ENCODE data around the gene ATP5PD. TPM values are rescaled to one million over a fixed set of nuclear protein-coding genes. Genes with fewer than 3 reads are reported as not detected.
"Not testable (repeated sequence)": the region's sequence is repeated elsewhere in the genome, so short reads cannot be mapped to it uniquely, and the experiment has no call there.

The ATP5PD gene
- total and polyA plus RNA-seq, 7 donors, result 409 to 931 (median 577) TPM

DNA sequence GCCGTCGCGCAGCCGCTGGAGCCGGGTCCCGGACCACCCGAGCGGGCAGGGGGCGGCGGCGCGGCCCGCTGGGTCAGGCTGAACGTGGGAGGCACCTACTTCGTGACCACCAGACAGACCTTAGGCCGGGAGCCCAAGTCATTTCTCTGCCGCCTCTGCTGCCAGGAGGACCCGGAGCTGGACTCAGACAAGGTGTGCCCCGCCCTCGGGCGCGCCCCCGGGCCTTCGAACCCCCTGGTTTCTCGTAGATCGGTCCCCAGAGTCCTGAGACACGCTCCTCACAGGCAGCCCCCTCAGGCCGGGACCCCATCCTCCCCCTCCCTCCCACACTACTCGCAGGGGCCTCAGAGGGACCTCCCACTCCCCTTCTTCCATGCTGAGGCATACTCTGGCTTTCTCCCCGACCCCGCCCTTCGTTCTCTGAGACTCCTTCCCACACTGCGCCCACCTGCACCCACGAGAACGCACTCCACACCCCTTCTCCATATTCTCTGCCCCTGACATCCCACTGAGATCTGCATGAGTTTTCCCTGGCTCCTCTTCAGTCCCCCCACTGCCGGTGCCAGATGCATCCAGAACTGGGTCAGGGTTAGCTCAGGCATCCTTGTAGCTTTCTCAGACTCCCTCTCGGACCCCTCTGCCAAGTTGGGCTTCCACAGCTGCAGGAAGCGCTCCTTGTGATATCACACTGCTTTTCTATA is 779 bp upstream of the ATP5PD start:
- H3K4me1 ChIP-seq, result peaks cover 21% of the 10 kb centered on the region
- intact Hi-C loops (cut with DNase I), result loop anchor here in 1 of 2 donors (5.0 kb wide), 1 partner anchor 155 kb away; no protein-coding TSS in a partner anchor

DNA sequence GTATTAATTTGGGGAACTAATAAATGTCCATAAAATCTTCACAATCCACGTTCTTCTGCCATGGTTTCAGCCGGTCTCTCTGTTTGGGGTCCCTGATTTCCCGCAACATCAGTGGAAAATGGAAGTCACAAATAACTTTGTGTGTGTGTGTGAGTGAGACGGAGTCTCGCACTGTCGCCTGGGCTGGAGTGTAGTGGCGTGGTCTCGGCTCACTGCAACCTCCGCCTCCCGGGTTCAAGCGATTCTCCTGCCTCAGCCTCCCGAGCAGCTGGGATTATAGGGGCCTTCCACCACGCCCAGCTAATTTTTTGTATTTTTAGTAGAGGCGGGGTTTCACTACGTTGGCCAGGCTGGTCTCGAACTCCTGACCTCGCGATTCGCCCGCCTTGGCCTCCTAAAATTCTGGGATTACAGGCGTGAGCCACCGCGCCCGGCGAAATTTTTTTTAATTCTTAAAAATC is 793 bp downstream of the ATP5PD start:
- ATAC-seq; H3K27me3 ChIP-seq (ENCODE audit: insufficient read depth in 3 of 3, low read length in 2 of 3); DNase-seq; H3K9me3 ChIP-seq: not testable (repeated sequence)
- Histone ChIP-seq H3K36me3 (ENCODE audit: insufficient read depth in 1 of 2, low read depth in 1 of 2) (peaks cover 6 to 35% of the 10 kb centered on the region in 2 donors), H3K4me1 (peaks cover 21% of the 10 kb centered on the region), H3K27ac (peak overlapping the region; percentile 97), H3K4me3 (peak overlapping the region; percentile 95)
- 13 to 17% (median 15%) methylated on average over 25 of the region's 25 CpGs for WGBS, 3 donors
- intact Hi-C loops (cut with DNase I), result loop anchor here in 1 of 2 donors (5.0 kb wide), 1 partner anchor 156 kb away; no protein-coding TSS in a partner anchor

More for the DNA sequence above, 779 bp upstream of the ATP5PD start:
- ATAC-seq (no peak), DNase-seq (peak; percentile 56 to 72)
- WGBS, 3 donors, result 0 to 2% (median 1%) methylated on average over 20 to 38 of the region's 38 CpGs
- Histone ChIP-seq H3K4me3 (peak overlapping the region; percentile 95), H3K27ac (peak overlapping the region; percentile 97), H3K9me3 (no peaks in the 10 kb centered on the region), H3K27me3 (ENCODE audit: insufficient read depth in 3 of 3, low read length in 2 of 3) (no peaks in the 10 kb centered on the region), H3K36me3 (ENCODE audit: insufficient read depth in 1 of 2, low read depth in 1 of 2) (peaks cover 3 to 35% of the 10 kb centered on the region in 2 donors)
- TF ChIP-seq, protein P1, sequence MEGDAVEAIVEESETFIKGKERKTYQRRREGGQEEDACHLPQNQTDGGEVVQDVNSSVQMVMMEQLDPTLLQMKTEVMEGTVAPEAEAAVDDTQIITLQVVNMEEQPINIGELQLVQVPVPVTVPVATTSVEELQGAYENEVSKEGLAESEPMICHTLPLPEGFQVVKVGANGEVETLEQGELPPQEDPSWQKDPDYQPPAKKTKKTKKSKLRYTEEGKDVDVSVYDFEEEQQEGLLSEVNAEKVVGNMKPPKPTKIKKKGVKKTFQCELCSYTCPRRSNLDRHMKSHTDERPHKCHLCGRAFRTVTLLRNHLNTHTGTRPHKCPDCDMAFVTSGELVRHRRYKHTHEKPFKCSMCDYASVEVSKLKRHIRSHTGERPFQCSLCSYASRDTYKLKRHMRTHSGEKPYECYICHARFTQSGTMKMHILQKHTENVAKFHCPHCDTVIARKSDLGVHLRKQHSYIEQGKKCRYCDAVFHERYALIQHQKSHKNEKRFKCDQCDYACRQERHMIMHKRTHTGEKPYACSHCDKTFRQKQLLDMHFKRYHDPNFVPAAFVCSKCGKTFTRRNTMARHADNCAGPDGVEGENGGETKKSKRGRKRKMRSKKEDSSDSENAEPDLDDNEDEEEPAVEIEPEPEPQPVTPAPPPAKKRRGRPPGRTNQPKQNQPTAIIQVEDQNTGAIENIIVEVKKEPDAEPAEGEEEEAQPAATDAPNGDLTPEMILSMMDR (IDR thresholded peaks at IDR 0.05), result no peak

DNA sequence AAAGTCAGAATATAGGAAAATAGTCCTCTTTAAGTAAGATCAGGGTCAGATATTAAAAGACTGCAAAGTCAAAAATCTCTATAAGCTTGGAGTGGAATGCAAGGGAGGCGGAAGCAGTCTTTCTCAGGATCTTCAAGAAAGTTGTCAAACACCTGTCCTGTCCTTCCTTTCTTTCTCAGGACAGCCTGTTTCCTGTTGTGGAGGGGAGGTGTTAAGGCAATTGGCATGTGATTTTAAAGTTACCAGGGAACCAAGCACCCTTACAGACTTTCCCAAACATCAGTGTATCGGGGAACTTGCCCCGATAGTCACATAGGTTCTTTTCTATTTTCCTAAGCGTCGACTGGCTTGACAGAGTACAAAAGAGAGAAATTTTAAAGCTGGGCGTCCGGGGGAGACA is 2.1 kb downstream of the ATP5PD start:
- H3K27me3 ChIP-seq (ENCODE audit: insufficient read depth in 3 of 3, low read length in 2 of 3), result no peaks in the 10 kb centered on the region
- H3K4me1 ChIP-seq, result peaks cover 21% of the 10 kb centered on the region
- TF ChIP-seq, protein P1 (IDR thresholded peaks at IDR 0.05), result no peak
- intact Hi-C loops (cut with DNase I), result loop anchor here in 1 of 2 donors (5.0 kb wide), 1 partner anchor 158 kb away; no protein-coding TSS in a partner anchor
- ATAC-seq (no peak), DNase-seq (no peak)
- 65 to 79% (median 76%) methylated on average over 7 of the region's 7 CpGs for WGBS, 3 donors
- H3K4me3 ChIP-seq, result no peak overlapping the region
- H3K36me3 ChIP-seq (ENCODE audit: insufficient read depth in 1 of 2, low read depth in 1 of 2), result peaks cover 9 to 35% of the 10 kb centered on the region in 2 donors
- no peaks in the 10 kb centered on the region for H3K9me3 ChIP-seq
- no peak overlapping the region for H3K27ac ChIP-seq

DNA sequence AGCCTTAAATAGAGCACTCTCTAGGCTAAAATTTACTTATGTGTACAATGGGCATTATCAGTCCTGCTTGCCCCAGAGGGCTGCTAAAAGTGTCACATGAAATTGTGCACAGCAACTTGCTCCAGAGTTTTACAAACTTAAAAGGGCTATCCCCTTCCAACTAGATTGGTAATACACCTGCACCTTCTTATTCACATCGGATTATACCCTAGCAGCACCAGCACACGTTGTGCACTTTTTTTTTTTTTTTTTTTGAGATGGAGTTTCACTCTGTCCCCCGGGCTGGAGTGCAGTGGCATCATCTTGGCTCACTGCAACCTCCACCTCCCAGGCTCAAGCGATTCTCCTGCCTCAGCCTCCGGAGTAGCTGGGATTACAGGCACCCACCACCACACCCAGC is 3.0 kb downstream of the ATP5PD start:
- 51 to 55% (median 54%) methylated on average over 5 of the region's 5 CpGs for WGBS, 3 donors
- intact Hi-C loops (cut with DNase I), result not testable (repeated sequence)

DNA sequence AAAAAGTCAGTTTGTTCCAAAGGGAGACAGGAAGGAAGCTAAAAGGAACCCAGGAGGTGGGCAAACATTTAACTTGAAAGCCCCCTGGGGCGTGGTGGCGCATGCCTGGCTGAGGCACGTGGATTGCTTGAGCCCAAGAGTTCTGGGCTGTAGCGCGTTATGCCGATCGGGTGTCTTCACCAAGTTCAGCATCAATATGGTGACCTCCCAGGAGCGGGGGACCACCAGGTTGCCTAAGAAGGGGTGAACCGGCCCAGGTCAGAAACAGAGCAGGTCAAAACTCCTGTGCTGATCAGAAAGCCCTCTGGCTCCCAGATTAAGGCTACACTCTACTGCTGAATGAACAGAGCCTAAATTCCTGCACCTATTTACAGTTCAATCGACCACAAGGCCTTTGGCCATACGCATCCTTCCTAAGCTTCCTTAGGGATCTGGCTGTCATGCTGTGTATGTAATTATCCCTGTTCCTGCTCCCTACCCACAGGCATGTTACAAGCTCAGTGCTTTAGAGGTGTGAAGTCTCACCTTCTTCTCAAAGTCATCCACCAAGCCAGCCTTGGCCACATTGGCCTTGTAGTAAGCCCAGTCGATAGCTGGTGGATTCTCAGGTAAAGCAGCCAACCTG is 5.0 kb downstream of the ATP5PD start:
- 76 to 85% (median 82%) methylated on average over 12 of the region's 12 CpGs for WGBS, 3 donors
- intact Hi-C loops (cut with DNase I), result no loop called here
- Histone ChIP-seq H3K27me3 (ENCODE audit: insufficient read depth in 3 of 3, low read length in 2 of 3) (no peaks in the 10 kb centered on the region), H3K36me3 (ENCODE audit: insufficient read depth in 1 of 2, low read depth in 1 of 2) (peaks cover 8 to 52% of the 10 kb centered on the region in 2 donors), H3K4me1 (peaks cover 8% of the 10 kb centered on the region), H3K4me3 (no peak overlapping the region), H3K9me3 (no peaks in the 10 kb centered on the region), H3K27ac (no peak overlapping the region)
- no peak for ATAC-seq
- TF ChIP-seq, protein P1 (IDR thresholded peaks at IDR 0.05), result no peak
- DNase-seq, result no peak

More for the DNA sequence above, 3.0 kb downstream of the ATP5PD start:
- H3K27me3 ChIP-seq (ENCODE audit: insufficient read depth in 3 of 3, low read length in 2 of 3); H3K27ac ChIP-seq; H3K9me3 ChIP-seq; ATAC-seq; DNase-seq; H3K4me3 ChIP-seq: not testable (repeated sequence)
- peaks cover 8 to 37% of the 10 kb centered on the region in 2 donors for H3K36me3 ChIP-seq (ENCODE audit: insufficient read depth in 1 of 2, low read depth in 1 of 2)
- peaks cover 15% of the 10 kb centered on the region for H3K4me1 ChIP-seq

All from psoas muscle (tissue), 8 donors.